ENCODE measurements around the gene LCMT1. TPM values are rescaled to one million over a fixed set of nuclear protein-coding genes. Genes with fewer than 3 reads are reported as not detected.
"Not testable (repeated sequence)": the region's sequence is repeated elsewhere in the genome, so short reads cannot be mapped to it uniquely, and the experiment has no call there.

LCMT1 gene
- total RNA-seq, result 10 to 100 TPM; 26.9 to 38.3 (median 30.4) TPM

DNA sequence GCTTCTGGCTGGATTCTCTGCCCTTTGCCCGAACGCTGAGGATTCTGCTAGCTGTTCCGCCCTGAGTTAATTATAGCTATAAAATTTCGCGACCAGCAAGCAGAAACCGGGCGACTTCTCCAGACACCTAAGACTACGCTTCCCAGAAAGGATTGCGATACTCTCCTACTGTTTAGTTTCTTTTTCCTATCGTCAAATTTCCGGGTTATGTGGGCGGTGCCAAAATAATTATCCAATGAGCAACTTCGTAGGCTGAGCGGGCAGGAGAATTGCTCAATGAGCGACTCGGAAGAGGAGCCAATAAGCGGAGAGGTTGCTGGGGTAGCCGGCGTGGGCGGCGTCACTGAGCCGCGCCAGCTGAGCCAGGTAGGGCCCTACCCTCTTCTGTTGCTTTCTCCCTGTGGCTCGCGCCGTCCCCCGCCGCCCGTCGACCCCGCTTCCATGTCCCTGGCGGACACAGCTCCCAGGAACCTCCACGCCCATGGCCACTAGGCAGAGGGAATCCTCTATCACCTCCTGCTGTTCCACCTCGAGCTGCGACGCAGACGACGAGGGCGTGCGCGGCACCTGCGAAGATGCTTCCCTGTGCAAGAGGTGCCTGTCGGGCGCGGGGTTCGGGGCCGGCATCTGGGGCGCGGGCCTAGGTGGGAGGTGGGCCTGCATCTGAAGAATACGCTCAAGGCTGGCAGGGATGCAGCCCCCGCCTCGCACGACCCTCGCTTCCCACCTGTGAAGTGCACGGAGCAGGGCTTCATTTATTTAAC, at the start of gene LCMT1:
Gene LCMT1 (plus strand): TSS at position 340 of the 764 bp plus-strand sequence. CDS start 142 bp downstream, at position 482.
- no peaks in the 10 kb centered on the region for H3K36me3 ChIP-seq
- H3K9me3 ChIP-seq, result no peaks in the 10 kb centered on the region
- intact Hi-C loops (cut with DNase I; ENCODE audit: low total_unique reads), result no loop called here
- DNase-seq (ENCODE audit: low spot score in 2 of 2), result peak; percentile 87 to 96
- H3K27me3 ChIP-seq, result no peaks in the 10 kb centered on the region
- peaks cover 0 to 4% of the 10 kb centered on the region in 2 donors for H3K4me1 ChIP-seq
- H3K4me3 ChIP-seq, result peak within 1 kb of the TSS; percentile 58 to 89 (median 89)
- TF ChIP-seq, protein P1, sequence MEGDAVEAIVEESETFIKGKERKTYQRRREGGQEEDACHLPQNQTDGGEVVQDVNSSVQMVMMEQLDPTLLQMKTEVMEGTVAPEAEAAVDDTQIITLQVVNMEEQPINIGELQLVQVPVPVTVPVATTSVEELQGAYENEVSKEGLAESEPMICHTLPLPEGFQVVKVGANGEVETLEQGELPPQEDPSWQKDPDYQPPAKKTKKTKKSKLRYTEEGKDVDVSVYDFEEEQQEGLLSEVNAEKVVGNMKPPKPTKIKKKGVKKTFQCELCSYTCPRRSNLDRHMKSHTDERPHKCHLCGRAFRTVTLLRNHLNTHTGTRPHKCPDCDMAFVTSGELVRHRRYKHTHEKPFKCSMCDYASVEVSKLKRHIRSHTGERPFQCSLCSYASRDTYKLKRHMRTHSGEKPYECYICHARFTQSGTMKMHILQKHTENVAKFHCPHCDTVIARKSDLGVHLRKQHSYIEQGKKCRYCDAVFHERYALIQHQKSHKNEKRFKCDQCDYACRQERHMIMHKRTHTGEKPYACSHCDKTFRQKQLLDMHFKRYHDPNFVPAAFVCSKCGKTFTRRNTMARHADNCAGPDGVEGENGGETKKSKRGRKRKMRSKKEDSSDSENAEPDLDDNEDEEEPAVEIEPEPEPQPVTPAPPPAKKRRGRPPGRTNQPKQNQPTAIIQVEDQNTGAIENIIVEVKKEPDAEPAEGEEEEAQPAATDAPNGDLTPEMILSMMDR (IDR thresholded peaks at IDR 0.05), result no peak
- TF ChIP-seq POLR2AphosphoS5 (IDR thresholded peaks at IDR 0.05) (peak; percentile 59 to 76 (median 64)), POLR2A (IDR thresholded peaks at IDR 0.05) (peak; percentile 30)
- peak within 1 kb of the TSS; percentile 68 to 72 for H3K27ac ChIP-seq

DNA sequence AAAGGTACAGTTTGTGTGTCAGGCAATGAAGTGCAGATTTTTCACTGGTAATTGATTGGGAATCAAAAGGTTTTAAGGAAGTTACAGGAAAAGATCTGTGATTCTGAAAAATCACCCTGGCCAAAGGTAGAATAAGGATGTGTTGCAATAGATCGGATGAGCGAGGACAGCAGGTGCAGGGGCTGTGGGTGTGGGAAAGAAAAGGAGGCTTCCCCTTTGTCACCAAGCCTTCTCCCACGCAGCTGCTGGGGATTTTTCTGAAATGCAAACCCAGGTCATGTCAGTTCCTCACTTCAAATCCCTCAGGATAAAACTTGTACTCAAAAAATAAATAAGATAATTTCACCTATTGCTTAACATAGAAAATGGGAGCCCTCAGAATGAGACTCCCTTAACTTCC, 48.4 kb upstream of the LCMT1 start:
- Histone ChIP-seq H3K27me3 (no peaks in the 10 kb centered on the region), H3K36me3 (no peaks in the 10 kb centered on the region), H3K27ac (no peak overlapping the region), H3K4me3 (no peak overlapping the region), H3K9me3 (no peaks in the 10 kb centered on the region), H3K4me1 (no peaks in the 10 kb centered on the region)
- DNase-seq (ENCODE audit: low spot score in 2 of 2), result no peak
- intact Hi-C loops (cut with DNase I; ENCODE audit: low total_unique reads), result loop anchor here (10.0 kb wide), 1 partner anchor 162 kb away; no protein-coding TSS in a partner anchor
- TF ChIP-seq, protein P1 (IDR thresholded peaks at IDR 0.05), result no peak
- TF ChIP-seq POLR2AphosphoS5 (IDR thresholded peaks at IDR 0.05), result no peak
- no peak for TF ChIP-seq POLR2A (IDR thresholded peaks at IDR 0.05)

DNA sequence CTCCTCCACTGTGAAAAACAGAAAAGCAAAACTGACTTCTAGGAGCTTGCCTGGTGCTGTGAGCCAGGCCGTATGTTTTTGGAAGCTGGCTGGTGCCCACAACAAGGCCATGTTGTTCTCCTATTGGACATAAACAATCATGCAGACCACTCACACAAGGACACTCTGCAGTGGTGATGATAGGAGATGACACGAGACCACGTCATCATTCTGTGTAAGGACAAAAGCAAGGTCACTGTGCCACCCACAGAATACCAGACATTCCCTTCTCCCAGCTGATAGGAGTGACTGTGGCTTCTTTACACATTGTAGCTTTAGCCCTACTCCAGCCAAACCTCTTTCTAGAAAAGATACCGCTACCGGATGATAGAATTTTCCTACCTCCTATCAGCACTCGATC, 47.7 kb upstream of the LCMT1 start:
- no peak overlapping the region for H3K4me3 ChIP-seq
- no peaks in the 10 kb centered on the region for H3K27me3 ChIP-seq
- no peaks in the 10 kb centered on the region for H3K9me3 ChIP-seq
- DNase-seq (ENCODE audit: low spot score in 2 of 2), result no peak
- H3K36me3 ChIP-seq, result no peaks in the 10 kb centered on the region
- intact Hi-C loops (cut with DNase I; ENCODE audit: low total_unique reads), result loop anchor here (10.0 kb wide), 1 partner anchor 161 kb away; no protein-coding TSS in a partner anchor
- TF ChIP-seq, protein P1 (IDR thresholded peaks at IDR 0.05), result no peak
- TF ChIP-seq POLR2A (IDR thresholded peaks at IDR 0.05), result no peak
- TF ChIP-seq POLR2AphosphoS5 (IDR thresholded peaks at IDR 0.05), result no peak
- H3K27ac ChIP-seq, result no peak overlapping the region
- H3K4me1 ChIP-seq, result no peaks in the 10 kb centered on the region

DNA sequence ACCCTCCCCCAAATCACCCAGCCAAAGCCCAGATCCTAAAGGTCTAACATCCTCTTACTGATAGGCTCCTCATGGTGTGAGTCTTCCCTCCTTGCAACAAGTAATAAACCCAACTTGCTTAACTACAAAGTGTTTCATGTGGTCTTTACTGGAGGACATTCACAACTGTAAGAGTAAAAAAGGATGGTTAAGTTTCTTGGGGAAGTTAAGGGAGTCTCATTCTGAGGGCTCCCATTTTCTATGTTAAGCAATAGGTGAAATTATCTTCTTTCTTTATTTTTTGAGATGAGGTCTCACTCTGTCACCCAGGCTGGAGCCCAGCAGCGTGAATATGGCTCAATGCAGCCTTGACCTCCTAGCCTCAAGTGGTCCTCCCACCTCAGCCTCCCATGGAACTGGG, 47.3 kb upstream of the LCMT1 start:
- H3K4me1 ChIP-seq; DNase-seq (ENCODE audit: low spot score in 2 of 2); H3K27me3 ChIP-seq; H3K27ac ChIP-seq; H3K36me3 ChIP-seq; H3K9me3 ChIP-seq; H3K4me3 ChIP-seq: not testable (repeated sequence)
- intact Hi-C loops (cut with DNase I; ENCODE audit: low total_unique reads), result loop anchor here (10.0 kb wide), 1 partner anchor 161 kb away; no protein-coding TSS in a partner anchor

DNA sequence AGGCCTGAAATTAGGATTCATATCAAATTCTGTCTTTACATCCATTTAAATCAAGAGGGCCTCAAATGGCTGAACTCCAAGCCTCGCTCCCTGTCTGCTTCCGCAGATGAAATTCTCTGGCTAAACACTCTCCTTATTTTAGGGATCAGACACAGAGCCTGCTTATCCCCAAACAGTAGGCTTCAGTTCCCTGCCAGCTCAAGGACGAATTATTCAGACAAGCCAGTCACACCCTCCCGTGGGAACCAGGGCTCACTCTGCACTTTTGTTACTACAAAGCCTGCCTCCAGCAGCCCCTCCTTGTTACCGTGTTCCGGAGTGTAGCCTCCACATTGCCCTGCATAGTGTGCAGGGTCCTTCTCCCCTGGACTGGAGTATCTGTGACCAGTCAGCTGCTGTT, 46.6 kb upstream of the LCMT1 start:
- TF ChIP-seq, protein P1 (IDR thresholded peaks at IDR 0.05), result no peak
- no peak for TF ChIP-seq POLR2AphosphoS5 (IDR thresholded peaks at IDR 0.05)
- TF ChIP-seq POLR2A (IDR thresholded peaks at IDR 0.05), result no peak
- Histone ChIP-seq H3K27me3 (no peaks in the 10 kb centered on the region), H3K36me3 (no peaks in the 10 kb centered on the region), H3K27ac (no peak overlapping the region), H3K9me3 (no peaks in the 10 kb centered on the region), H3K4me3 (no peak overlapping the region), H3K4me1 (no peaks in the 10 kb centered on the region)
- no peak for DNase-seq (ENCODE audit: low spot score in 2 of 2)
- intact Hi-C loops (cut with DNase I; ENCODE audit: low total_unique reads), result loop anchor here (10.0 kb wide), 1 partner anchor 160 kb away; no protein-coding TSS in a partner anchor

Measured in breast epithelium (tissue), 4 donors.